A673 (cell line): ENCODE results near the gene FAM13A.

ENCODE experiments used
- CTCF ChIP-seq: fragments of 300-800, 200-600 bp; sonication (generic); conservative IDR thresholded peaks from 2 replicates; pipeline ENCODE4 v1.5.1; 2017; ENCODE audit warnings: low read depth, mild to moderate bottlenecking, antibody characterized with exemption, low read length, moderate library complexity, mixed read lengths
- EZH2 ChIP-seq: fragments of 200-600 bp; sonication (generic); IDR thresholded peaks from 2 replicates; pipeline ENCODE4 v1.6.1; 2017; ENCODE audit warnings: borderline replicate concordance, low read depth, mild to moderate bottlenecking, mixed read lengths, antibody characterized with exemption, low read length; ENCODE audit not compliant: poor library complexity, severe bottlenecking

- TF ChIP-seq CTCF (no peak), EZH2 (no peak)
Measured at GRCh38 chr4:88814043-88814617, 242.9 kb downstream of the FAM13A start.
